ENCODE results near the gene STXBP2.

The STXBP2 gene

DNA sequence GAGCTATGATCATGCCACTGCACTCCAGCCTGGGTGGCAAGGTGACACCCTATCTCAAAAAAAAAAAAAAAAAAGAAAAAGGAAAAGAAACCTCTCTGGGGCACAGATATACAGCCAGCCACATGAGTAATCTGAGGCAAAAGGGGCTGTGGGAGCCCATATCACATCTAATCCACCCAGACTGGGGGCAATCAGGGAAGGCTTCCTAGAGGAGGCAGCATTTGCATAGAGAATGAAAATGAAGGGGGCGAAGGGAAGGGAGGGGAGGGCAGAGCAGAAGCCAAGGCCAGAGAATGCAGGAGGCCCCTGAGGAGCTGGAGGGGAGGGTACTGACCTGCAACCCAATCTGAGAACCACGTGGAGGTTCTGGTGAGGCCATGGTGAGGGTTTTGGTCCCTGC, 13.2 kb downstream of the STXBP2 start:
- no peak for DNase-seq (ENCODE audit: low read depth)

DNA sequence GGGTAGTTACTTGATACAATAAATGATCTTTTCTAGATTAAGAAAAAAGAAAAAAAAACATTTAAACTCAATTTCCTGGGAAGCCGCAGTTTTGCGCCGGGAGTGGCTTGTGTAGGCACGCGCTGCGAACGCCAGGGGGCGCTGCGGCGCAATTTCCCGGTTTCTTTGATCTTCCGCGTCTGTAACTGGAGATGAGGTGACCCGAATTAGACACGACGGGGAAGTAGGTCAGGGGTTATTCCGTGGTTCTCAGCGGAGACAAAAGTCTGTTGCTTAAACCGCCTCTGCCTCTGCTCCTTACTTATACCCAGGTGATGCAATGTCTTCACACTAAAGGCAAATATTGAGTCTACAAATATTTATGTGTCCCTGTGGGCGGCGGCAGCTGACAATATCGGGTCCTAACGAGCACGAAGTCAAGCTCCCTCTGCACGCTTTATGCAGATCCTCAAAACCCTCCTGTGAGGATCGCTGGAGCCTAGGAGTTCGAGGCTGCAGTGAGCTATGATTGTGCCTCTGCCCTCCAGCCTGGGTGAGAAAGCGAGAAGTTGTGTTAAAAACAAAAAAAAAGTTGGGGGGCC, 15.2 kb downstream of the STXBP2 start:
- DNase-seq (ENCODE audit: low read depth): peak; percentile 72

GRCh38 chr19:7654401-7654800, 17.5 kb downstream of the STXBP2 start:
- peak; percentile 27 for DNase-seq (ENCODE audit: low read depth)

GRCh38 chr19:7655581-7655980, 18.7 kb downstream of the STXBP2 start:
- no peak for DNase-seq (ENCODE audit: low read depth)

GRCh38 chr19:7657131-7657751, 20.3 kb downstream of the STXBP2 start:
- DNase-seq (ENCODE audit: low read depth): no peak

GRCh38 chr19:7658219-7658686, 21.3 kb downstream of the STXBP2 start:
- no peak for DNase-seq (ENCODE audit: low read depth)

- DNase-seq (ENCODE audit: low read depth): no peak
Measured at GRCh38 chr19:7661744-7662538, 25.0 kb downstream of the STXBP2 start.

GRCh38 chr19:7662657-7663056, 25.7 kb downstream of the STXBP2 start:
- no peak for DNase-seq (ENCODE audit: low read depth)

DNA sequence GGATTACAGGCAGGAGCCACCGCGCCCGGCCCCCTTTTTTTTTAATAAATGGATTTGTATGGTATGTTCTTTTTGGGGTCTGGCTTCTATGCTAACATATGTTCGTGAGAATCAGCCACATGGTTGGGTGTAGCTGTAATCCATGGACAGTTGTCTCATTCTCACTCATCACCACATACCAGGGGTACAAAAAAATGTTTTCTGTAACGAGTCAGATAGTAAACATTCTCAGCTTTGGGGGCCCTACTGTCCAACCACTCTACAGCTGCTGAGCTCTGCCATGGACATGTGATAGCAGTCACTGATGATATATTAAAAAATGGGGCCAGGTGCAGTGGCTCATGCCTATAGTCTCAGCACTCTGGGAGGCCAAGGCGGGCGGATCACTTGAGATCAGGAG, 26.8 kb downstream of the STXBP2 start:
- no peak for DNase-seq (ENCODE audit: low read depth)

- no peak for DNase-seq (ENCODE audit: low read depth)
Measured at GRCh38 chr19:7665076-7665475, 28.2 kb downstream of the STXBP2 start.

DNA sequence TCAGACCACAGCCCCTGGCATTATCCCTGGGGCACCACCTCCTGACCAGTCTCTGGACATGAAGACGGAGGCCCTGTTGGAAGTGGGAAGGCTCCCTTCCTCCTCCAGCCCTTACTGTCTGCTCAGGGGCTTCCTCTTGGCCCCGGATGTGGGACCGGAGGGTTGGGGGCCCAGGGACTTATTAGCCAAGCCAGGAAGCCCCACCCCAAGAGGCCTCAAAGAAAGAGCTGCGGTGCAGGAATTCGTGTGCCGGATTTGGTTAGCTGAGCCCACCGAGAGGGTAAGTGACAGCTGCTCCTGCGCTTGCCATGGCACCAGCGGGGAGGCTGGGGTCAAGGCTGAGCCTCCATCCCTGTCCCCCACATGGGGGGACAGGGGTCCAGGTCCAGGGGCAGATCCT, 31.9 kb downstream of the STXBP2 start, which contains the start of gene RETN:
Gene RETN (plus strand): TSS at position 208 of the 400 bp plus-strand sequence. CDS start 278 bp downstream, outside the sequence.
- no peak for DNase-seq (ENCODE audit: low read depth)

DNA sequence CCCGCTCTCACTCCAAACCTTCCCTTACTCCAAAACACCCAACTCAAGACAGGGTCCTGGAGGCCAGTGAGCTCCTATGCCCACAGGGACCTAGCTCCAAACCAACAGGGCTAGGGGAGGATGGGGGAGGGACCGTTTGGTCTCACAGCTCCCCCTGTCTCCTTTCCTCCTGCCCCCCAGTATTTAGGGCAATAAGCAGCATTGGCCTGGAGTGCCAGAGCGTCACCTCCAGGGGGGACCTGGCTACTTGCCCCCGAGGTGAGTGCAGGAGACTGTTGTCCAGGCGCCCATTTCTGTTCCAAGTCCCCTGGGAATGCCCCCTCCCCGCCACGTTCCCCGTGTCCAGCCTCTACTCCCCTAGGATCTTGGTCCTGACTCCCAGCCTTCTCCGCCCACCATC, 32.7 kb downstream of the STXBP2 start:
- no peak for DNase-seq (ENCODE audit: low read depth)

DNA sequence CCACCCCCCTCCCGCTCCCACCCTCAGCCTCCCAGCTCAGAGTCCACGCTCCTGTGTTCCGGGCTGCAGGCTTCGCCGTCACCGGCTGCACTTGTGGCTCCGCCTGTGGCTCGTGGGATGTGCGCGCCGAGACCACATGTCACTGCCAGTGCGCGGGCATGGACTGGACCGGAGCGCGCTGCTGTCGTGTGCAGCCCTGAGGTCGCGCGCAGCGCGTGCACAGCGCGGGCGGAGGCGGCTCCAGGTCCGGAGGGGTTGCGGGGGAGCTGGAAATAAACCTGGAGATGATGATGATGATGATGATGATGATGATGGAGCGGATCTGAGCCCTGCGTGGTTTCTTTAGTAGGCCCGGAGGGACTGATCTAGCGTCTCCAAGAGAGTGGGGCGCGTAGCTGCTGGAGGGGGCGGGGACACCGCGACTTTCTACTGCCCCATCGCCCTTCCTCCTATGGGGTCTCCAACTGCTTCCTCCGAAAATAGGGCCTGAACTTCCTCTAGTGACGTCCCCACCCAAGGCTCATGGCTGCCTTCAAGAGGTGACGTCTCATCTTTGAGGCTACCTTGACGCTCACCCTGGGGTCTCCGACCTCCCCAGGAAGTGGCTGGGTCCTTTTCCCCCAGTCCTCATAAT, 33.4 kb downstream of the STXBP2 start:
- DNase-seq (ENCODE audit: low read depth): no peak

- DNase-seq (ENCODE audit: low read depth): no peak
Measured at GRCh38 chr19:7670790-7671189, 33.9 kb downstream of the STXBP2 start.

DNA sequence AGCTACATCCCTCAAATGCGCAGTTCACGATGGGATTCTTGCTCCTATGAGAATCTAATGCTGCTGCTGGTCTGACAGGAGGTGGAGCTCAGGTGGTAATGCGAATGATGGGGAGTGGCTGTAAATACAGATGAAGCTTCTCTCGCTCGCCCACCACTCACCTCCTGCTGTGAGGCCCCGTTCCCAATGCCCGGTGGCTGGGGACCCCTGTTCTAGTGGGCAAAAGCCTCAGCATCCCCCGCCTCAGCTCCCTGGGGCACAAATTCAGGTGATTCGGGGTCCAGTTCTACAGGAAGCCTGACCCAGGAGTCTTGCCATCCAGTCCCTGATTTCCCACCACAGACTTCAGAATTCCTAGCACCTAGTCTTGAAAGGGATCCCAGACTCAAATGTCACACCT, 35.6 kb downstream of the STXBP2 start:
- DNase-seq (ENCODE audit: low read depth): no peak

GRCh38 chr19:7674010-7675005, 37.4 kb downstream of the STXBP2 start:
- peak; percentile 82 for DNase-seq (ENCODE audit: low read depth)

- no peak for DNase-seq (ENCODE audit: low read depth)
Measured at GRCh38 chr19:7676376-7676775, 39.5 kb downstream of the STXBP2 start.

- DNase-seq (ENCODE audit: low read depth): no peak
Measured at GRCh38 chr19:7676854-7677253, 39.9 kb downstream of the STXBP2 start, which contains the start of gene MCEMP1. Gene MCEMP1 (plus strand): TSS chr19:7677090. CDS start chr19:7677121, 31 bp downstream.

GRCh38 chr19:7677669-7678311, 40.9 kb downstream of the STXBP2 start:
- no peak for DNase-seq (ENCODE audit: low read depth)

DNA sequence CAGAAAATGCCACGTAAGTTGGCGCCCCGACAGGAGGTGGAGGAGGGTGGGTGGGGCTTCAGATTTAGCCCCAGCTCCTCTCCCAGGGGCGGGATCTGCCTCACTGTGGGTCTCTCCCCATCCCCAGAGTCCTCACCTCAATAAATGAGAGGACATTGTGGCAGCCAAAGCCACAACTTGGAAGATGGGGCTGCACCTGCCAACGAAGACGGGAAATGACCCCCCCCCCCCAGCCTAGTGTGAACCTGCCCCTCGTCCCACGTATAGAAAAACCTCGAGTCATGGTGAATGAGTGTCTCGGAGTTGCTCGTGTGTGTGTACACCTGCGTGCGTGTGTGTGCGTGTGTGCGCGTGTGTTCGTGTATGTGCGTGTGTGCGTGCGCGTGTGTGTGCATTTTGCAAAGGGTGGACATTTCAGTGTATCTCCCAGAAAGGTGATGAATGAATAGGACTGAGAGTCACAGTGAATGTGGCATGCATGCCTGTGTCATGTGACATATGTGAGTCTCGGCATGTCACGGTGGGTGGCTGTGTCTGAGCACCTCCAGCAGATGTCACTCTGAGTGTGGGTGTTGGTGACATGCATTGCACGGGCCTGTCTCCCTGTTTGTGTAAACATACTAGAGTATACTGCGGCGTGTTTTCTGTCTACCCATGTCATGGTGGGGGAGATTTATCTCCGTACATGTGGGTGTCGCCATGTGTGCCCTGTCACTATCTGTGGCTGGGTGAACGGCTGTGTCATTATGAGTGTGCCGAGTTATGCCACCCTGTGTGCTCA, 42.3 kb downstream of the STXBP2 start:
- DNase-seq (ENCODE audit: low read depth): no peak
